WI38 (cell line): ENCODE measurements around the gene AP2A1.

Experiments used
- H3K4me3 ChIP-seq: 2 replicates; pipeline ENCODE4 v1.5.1; 2011; ENCODE audit warnings: low read depth, mild to moderate bottlenecking, control low read depth, low read length
- TF ChIP-seq, protein P1 (sequence below): IDR thresholded peaks from 2 replicates; pipeline ENCODE4 v1.5.1; 2012; ENCODE audit warnings: low read depth, mild to moderate bottlenecking, control low read depth, low read length

AP2A1 gene

DNA sequence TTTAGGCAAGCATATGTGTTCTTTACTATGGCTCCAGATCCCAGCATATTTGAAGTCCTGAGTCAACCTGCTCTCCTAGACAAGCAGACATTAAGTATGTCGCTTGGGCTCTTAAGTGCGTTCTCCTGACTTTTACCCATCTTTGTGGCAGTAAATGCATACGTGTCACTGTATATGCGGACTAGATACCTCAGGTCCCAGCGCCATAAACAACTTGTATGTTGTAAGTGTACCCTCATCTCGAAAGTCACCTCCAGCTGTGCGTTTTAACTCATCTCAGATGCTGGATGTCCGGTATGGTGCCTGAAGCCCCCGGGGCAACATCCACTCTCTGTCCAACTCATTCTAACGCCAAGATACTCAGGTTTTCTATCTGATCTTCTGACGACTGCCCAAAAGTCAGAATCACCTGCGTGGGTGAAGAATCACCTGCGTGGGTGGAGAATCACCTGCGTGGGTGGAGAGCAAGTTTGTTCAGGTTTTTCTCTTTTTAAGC, 85.9 kb downstream of the AP2A1 start:
- peak overlapping the region; percentile 80 for H3K4me3 ChIP-seq
- TF ChIP-seq, protein P1, sequence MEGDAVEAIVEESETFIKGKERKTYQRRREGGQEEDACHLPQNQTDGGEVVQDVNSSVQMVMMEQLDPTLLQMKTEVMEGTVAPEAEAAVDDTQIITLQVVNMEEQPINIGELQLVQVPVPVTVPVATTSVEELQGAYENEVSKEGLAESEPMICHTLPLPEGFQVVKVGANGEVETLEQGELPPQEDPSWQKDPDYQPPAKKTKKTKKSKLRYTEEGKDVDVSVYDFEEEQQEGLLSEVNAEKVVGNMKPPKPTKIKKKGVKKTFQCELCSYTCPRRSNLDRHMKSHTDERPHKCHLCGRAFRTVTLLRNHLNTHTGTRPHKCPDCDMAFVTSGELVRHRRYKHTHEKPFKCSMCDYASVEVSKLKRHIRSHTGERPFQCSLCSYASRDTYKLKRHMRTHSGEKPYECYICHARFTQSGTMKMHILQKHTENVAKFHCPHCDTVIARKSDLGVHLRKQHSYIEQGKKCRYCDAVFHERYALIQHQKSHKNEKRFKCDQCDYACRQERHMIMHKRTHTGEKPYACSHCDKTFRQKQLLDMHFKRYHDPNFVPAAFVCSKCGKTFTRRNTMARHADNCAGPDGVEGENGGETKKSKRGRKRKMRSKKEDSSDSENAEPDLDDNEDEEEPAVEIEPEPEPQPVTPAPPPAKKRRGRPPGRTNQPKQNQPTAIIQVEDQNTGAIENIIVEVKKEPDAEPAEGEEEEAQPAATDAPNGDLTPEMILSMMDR: no peak

- no peak overlapping the region for H3K4me3 ChIP-seq
- TF ChIP-seq, protein P1: no peak
Measured at GRCh38 chr19:49853852-49854377, 87.1 kb downstream of the AP2A1 start.

DNA sequence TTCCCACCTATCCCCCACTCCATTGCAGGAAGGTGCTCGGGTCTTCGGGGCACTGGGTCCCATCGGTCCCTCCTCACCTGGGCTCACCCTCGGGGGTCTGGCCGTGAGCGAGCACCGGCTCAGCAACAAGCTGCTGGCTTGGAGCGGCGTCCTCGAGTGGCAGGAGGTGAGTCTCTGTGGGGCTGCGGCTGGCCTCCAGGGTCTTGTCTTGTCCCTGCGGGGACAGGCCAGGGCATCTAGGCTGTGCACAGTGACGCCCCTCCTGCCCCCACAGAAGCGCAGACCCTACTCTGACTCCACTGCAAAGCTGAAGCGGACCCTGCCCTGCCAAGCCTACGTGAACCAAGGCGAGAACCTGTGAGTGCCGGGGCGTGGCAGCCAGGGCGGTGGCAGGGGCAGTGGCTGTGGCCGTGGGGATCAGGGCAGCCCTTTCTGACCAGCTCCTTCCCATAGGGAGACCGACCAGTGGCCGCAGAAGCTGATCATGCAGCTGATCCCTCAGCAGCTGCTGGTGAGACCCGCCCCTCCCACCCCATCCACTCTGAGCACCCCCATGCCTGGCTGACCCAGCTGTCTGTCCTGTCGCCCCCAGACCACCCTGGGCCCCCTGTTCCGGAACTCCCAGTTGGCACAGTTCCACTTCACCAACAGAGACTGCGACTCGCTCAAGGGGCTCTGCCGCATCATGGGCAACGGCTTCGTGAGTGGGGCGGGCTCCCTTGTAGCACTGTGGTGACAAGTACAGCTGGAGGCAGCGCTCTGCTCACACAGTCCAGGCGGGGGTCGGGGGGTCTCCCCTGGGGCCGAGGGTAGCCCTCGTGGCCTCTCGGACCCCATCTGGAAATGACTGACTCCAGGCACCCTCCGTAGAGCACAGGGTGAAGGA, 87.8 kb downstream of the AP2A1 start:
- TF ChIP-seq, protein P1: no peak
- H3K4me3 ChIP-seq: no peak overlapping the region

DNA sequence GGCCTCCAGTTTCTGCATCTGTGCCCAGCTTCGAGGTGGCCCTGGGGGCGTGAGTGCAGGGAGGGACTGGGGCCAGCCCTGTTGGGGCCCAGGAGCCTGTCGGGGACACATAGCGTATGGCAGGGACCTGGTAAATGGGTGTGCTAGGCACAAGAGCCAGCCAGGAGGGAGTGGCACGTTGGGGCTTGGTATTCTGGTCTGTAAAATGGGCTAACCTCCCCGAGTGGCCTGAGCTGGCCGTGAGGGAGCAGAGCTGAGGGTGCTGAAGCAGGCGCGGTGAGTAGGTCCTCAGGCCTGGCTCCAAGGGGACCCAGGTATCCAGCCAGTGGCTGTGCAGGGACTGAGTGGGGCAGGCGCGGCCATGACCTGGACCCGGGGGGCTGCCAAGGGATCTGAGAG, 88.5 kb downstream of the AP2A1 start:
- no peak overlapping the region for H3K4me3 ChIP-seq
- TF ChIP-seq, protein P1: no peak

- TF ChIP-seq, protein P1: no peak
Measured at GRCh38 chr19:49855676-49856573, 89.1 kb downstream of the AP2A1 start.

GRCh38 chr19:49856574-49857021, 89.8 kb downstream of the AP2A1 start:
- no peak overlapping the region for H3K4me3 ChIP-seq
- TF ChIP-seq, protein P1: no peak

More at GRCh38 chr19:49855676-49856573, 89.1 kb downstream of the AP2A1 start:
- no peak overlapping the region for H3K4me3 ChIP-seq
